Caco-2 (cell line): ENCODE results near the gene IL16. TPM values are rescaled to one million over a fixed set of nuclear protein-coding genes. Genes with fewer than 3 reads are reported as not detected.

ENCODE experiments used
- BruUV-seq: library from RNA; stranded (reverse); fragments of 400-500 nt; replicated peaks from 2 replicates; lab custom pipeline; 2021; lab: Mats Ljungman, UMichigan
- CTCF ChIA-PET: fragments of 300-600 bp; sonication (Branson Sonifier 250); formaldehyde crosslinking; loops from one replicate; lab custom pipeline; 2022; ENCODE audit warnings: antibody characterized with exemption; lab: Charles Lee
- POLR2A ChIA-PET: fragments of 300-600 bp; sonication (Branson Sonifier 250); formaldehyde crosslinking; loops from one replicate; lab custom pipeline; 2022; ENCODE audit warnings: antibody characterized with exemption; lab: Charles Lee
- DNase-seq, 2 experiments: peaks; one replicate each; pipeline versions ENCODE4 v3.0.0 to v3.0.0-alpha.2; 2020 to 2022
- H3K27me3 ChIP-seq: replicated peaks from 2 replicates; pipeline ENCODE4 v1.6.0; 2011; ENCODE audit warnings: low read length; ENCODE audit not compliant: control insufficient read depth, insufficient read depth
- H3K36me3 ChIP-seq: 2 replicates; pipeline ENCODE4 v1.5.1; 2011; ENCODE audit warnings: low read length; ENCODE audit not compliant: control insufficient read depth, insufficient read depth
- H3K4me1 ChIP-seq: fragments of 250-450 bp; sonication (Bioruptor Pico); 2 replicates; pipeline ENCODE4 v1.5.1; 2020; ENCODE audit warnings: mild to moderate bottlenecking
- H3K4me3 ChIP-seq: 2 replicates; pipeline ENCODE4 v1.5.1; 2011; ENCODE audit warnings: low read depth, mild to moderate bottlenecking, control low read depth, low read length
- H3K9me3 ChIP-seq: fragments of 250-450 bp; sonication (Bioruptor Pico); 2 replicates; pipeline ENCODE4 v1.5.1; 2020; ENCODE audit warnings: mild to moderate bottlenecking, moderate library complexity
- H3K27ac Mint-ChIP-seq: one replicate; pipeline ENCODE4 v1.8.0; 2022; ENCODE audit warnings: mixed read lengths; ENCODE audit not compliant: unreplicated experiment
- H3K27me3 Mint-ChIP-seq: one replicate; pipeline ENCODE4 v1.8.0; 2022; ENCODE audit warnings: mixed read lengths; ENCODE audit not compliant: insufficient read depth, unreplicated experiment
- H3K36me3 Mint-ChIP-seq: one replicate; pipeline ENCODE4 v1.8.0; 2022; ENCODE audit warnings: mild to moderate bottlenecking, mixed read lengths; ENCODE audit not compliant: insufficient read depth, unreplicated experiment
- H3K4me1 Mint-ChIP-seq: one replicate; pipeline ENCODE4 v1.8.0; 2022; ENCODE audit warnings: low read depth, mixed read lengths; ENCODE audit not compliant: unreplicated experiment
- H3K4me3 Mint-ChIP-seq: one replicate; pipeline ENCODE4 v1.8.0; 2022; ENCODE audit warnings: mild to moderate bottlenecking, moderate library complexity, mixed read lengths; ENCODE audit not compliant: unreplicated experiment
- H3K9me3 Mint-ChIP-seq: one replicate; pipeline ENCODE4 v1.8.0; 2022; ENCODE audit warnings: mixed read lengths; ENCODE audit not compliant: unreplicated experiment
- CTCF ChIP-seq, 2 experiments: fragments of 200-600 bp in 1 of 2; IDR thresholded peaks; 1 replicate in 1 of 2; 2 replicates in 1 of 2; pipeline versions ENCODE4 v1.5.1 to v1.8.0; 2011 to 2022; ENCODE audit warnings: antibody characterized with exemption in 1 of 2, control low read depth in 1 of 2, inconsistent platforms in 1 of 2, low read depth in 1 of 2, low read length in 1 of 2, mild to moderate bottlenecking in 1 of 2, moderate library complexity in 1 of 2; ENCODE audit not compliant: insufficient read depth in 1 of 2, severe bottlenecking in 1 of 2, unreplicated experiment in 1 of 2
- intact Hi-C: fragments of 100-400 bp; cut with micrococcal nuclease; formaldehyde crosslinking; loops from one replicate; pipeline ENCODE4 v1.10.0; 2022; ENCODE audit not compliant: unreplicated experiment
- total RNA-seq: library from RNA; stranded (reverse); gene quantifications from 2 replicates; pipeline ENCODE4 v1.2.3, GENCODE V29; 2022

The IL16 gene
- total RNA-seq, 1 experiment from 2014 or later = not detected

DNA sequence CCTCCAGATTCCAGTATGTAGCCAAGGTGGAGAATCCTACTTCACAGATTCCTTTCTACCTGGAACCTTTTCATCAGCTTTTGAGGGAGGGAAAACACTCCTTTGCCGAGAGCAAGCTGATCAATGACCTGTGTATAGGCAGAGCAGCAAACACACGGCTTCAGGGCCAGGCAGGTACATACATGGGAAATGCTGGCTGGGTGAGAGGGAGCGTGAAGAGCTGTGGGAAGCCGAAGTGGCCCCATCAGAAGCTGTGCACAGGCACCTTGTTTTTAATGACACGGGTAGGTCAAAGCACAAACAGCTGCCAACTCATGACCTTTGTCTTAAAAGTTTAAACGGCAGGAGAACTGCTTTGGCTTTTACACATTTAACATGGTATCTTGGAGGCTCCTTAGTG lies 101.9 kb downstream of the IL16 start:
- CTCF ChIA-PET = no interaction called here

DNA sequence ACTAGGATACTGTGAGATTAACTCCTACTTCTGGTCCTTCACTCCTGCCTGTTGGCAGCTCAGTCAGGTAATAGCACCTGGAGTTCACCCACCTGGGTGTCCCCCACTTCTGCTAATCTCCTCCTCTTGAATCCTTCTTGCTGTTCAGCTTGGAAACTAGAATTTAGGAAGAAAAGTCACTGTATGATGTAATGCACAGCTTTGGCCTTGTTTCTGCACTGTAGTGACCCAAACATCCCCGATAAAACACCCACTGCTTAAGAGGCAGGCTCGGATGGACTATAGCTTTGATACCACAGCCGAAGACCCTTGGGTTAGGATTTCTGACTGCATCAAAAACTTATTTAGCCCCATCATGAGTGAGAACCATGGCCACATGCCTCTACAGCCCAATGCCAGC lies 102.5 kb downstream of the IL16 start:
- POLR2A ChIA-PET = no interaction called here
- intact Hi-C loops = no loop called here
- Mint-ChIP-seq H3K4me1 (no peaks in the 10 kb centered on the region), H3K27ac (no peak overlapping the region), H3K36me3 (no peaks in the 10 kb centered on the region), H3K27me3 (peaks cover 15% of the 10 kb centered on the region), H3K9me3 (no peaks in the 10 kb centered on the region), H3K4me3 (no peak overlapping the region)
- no peak for DNase-seq
- no peak overlapping the region for H3K4me3 ChIP-seq
- BruUV-seq = no TSS peak
- CTCF ChIA-PET = no interaction called here
- no peaks in the 10 kb centered on the region; the same call in none of the 2 replicates for H3K27me3 ChIP-seq
- H3K9me3 ChIP-seq = no peaks in the 10 kb centered on the region
- no peaks in the 10 kb centered on the region for H3K36me3 ChIP-seq
- TF ChIP-seq CTCF (IDR thresholded peaks at IDR 0.05; ENCODE audit: insufficient read depth in 1 of 2, low read depth in 1 of 2, low read length in 1 of 2, severe bottlenecking in 1 of 2, unreplicated experiment in 1 of 2) = no peak
- H3K4me1 ChIP-seq = no peaks in the 10 kb centered on the region

More for the DNA sequence above, 101.9 kb downstream of the IL16 start:
- no peak for DNase-seq
- intact Hi-C loops = no loop called here
- H3K4me3 ChIP-seq = no peak overlapping the region
- Mint-ChIP-seq H3K36me3 (no peaks in the 10 kb centered on the region), H3K27me3 (peaks cover 15% of the 10 kb centered on the region), H3K9me3 (no peaks in the 10 kb centered on the region), H3K4me3 (no peak overlapping the region), H3K4me1 (no peaks in the 10 kb centered on the region), H3K27ac (no peak overlapping the region)
- no peaks in the 10 kb centered on the region for H3K4me1 ChIP-seq
- BruUV-seq = no TSS peak
- H3K27me3 ChIP-seq = no peaks in the 10 kb centered on the region; the same call in none of the 2 replicates
- POLR2A ChIA-PET = no interaction called here
- TF ChIP-seq CTCF (IDR thresholded peaks at IDR 0.05; ENCODE audit: insufficient read depth in 1 of 2, low read depth in 1 of 2, low read length in 1 of 2, severe bottlenecking in 1 of 2, unreplicated experiment in 1 of 2) = no peak
- H3K9me3 ChIP-seq = no peaks in the 10 kb centered on the region
- no peaks in the 10 kb centered on the region for H3K36me3 ChIP-seq

DNA sequence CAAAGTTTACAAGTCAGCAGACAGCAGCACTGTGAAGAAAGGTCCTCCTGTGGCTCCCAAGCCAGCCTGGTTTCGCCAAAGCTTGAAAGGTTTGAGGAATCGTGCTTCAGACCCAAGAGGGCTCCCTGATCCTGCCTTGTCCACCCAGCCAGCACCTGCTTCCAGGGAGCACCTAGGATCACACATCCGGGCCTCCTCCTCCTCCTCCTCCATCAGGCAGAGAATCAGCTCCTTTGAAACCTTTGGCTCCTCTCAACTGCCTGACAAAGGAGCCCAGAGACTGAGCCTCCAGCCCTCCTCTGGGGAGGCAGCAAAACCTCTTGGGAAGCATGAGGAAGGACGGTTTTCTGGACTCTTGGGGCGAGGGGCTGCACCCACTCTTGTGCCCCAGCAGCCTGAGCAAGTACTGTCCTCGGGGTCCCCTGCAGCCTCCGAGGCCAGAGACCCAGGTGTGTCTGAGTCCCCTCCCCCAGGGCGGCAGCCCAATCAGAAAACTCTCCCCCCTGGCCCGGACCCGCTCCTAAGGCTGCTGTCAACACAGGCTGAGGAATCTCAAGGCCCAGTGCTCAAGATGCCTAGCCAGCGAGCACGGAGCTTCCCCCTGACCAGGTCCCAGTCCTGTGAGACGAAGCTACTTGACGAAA lies 103.1 kb downstream of the IL16 start:
- H3K4me1 ChIP-seq = no peaks in the 10 kb centered on the region
- H3K27me3 ChIP-seq = no peaks in the 10 kb centered on the region; the same call in none of the 2 replicates
- POLR2A ChIA-PET = no interaction called here
- intact Hi-C loops = no loop called here
- H3K4me3 ChIP-seq = no peak overlapping the region
- Mint-ChIP-seq H3K36me3 (no peaks in the 10 kb centered on the region), H3K4me3 (no peak overlapping the region), H3K9me3 (no peaks in the 10 kb centered on the region), H3K27ac (no peak overlapping the region), H3K27me3 (peaks cover 14% of the 10 kb centered on the region), H3K4me1 (no peaks in the 10 kb centered on the region)
- no peak for DNase-seq
- H3K9me3 ChIP-seq = no peaks in the 10 kb centered on the region
- BruUV-seq = no TSS peak
- no peak for TF ChIP-seq CTCF (IDR thresholded peaks at IDR 0.05; ENCODE audit: insufficient read depth in 1 of 2, low read depth in 1 of 2, low read length in 1 of 2, severe bottlenecking in 1 of 2, unreplicated experiment in 1 of 2)
- CTCF ChIA-PET = no interaction called here
- H3K36me3 ChIP-seq = no peaks in the 10 kb centered on the region
